Measurements from ENCODE around the gene ULBP2.
"Not testable (repeated sequence)": the region's sequence is repeated elsewhere in the genome, so short reads cannot be mapped to it uniquely, and the experiment has no call there.

DNA sequence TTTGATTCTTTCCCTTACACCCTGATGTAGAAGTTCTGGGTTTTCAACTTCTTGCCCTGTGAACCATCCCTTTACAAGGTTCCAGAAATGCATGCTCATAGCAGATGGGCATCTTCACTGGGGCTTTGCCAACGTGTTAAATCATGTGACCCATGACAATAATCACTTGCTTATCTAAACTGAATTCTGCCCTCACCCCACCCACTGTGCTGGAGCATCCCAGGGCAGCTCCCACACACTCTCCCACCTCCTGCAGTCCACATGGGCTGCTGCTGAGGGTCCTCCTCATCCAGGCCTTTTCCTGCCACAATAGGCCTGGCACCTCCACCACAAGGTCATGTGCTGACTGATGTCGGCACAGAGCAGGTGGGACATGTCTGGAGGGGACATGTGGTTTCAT is 26.2 kb downstream of the ULBP2 start:
- TF ChIP-seq POLR2A (IDR thresholded peaks at IDR 0.05) = not testable (repeated sequence)
- TF ChIP-seq, protein P1, sequence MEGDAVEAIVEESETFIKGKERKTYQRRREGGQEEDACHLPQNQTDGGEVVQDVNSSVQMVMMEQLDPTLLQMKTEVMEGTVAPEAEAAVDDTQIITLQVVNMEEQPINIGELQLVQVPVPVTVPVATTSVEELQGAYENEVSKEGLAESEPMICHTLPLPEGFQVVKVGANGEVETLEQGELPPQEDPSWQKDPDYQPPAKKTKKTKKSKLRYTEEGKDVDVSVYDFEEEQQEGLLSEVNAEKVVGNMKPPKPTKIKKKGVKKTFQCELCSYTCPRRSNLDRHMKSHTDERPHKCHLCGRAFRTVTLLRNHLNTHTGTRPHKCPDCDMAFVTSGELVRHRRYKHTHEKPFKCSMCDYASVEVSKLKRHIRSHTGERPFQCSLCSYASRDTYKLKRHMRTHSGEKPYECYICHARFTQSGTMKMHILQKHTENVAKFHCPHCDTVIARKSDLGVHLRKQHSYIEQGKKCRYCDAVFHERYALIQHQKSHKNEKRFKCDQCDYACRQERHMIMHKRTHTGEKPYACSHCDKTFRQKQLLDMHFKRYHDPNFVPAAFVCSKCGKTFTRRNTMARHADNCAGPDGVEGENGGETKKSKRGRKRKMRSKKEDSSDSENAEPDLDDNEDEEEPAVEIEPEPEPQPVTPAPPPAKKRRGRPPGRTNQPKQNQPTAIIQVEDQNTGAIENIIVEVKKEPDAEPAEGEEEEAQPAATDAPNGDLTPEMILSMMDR (IDR thresholded peaks at IDR 0.05) = not testable (repeated sequence)
